GM12878 (cell line): ENCODE data around the gene WTAP. TPM values are rescaled to one million over a fixed set of nuclear protein-coding genes. Genes with fewer than 3 reads are reported as not detected.

ENCODE experiments used
- ATAC-seq: fragments of 200-7000 bp; cut with Tn5 transposase; 3 replicates; pipeline ENCODE4 v1.9.1; 2020; ENCODE audit warnings: mild to moderate bottlenecking, moderate library complexity
- BruUV-seq: library from RNA; stranded (reverse); fragments of 400-500 nt; replicated peaks from 2 replicates; lab custom pipeline; 2021; lab: Mats Ljungman, UMichigan
- CTCF ChIA-PET: fragments of 300-600 bp; sonication (Branson Sonifier 250); formaldehyde crosslinking; extraction: SDS; loops from one replicate; lab custom pipeline; 2021; ENCODE audit warnings: inconsistent platforms; lab: Yijun Ruan, JAX
- POLR2A ChIA-PET: fragments of 350-600 bp; formaldehyde crosslinking; extraction: SDS; loops from one replicate; lab custom pipeline; 2021; ENCODE audit warnings: inconsistent platforms; lab: Charles Lee
- RAD21 ChIA-PET: fragments of 300-600 bp; sonication (Branson Sonifier 250); formaldehyde crosslinking; loops from one replicate; lab custom pipeline; 2023; ENCODE audit warnings: antibody characterized with exemption; ENCODE audit not compliant: unreplicated experiment; lab: Charles Lee
- SMC1A ChIA-PET: fragments of 300-600 bp; sonication (Branson Sonifier 250); formaldehyde crosslinking; loops from one replicate; lab custom pipeline; 2023; ENCODE audit not compliant: unreplicated experiment, uncharacterized antibody; lab: Charles Lee
- DNase-seq: peaks from one replicate; pipeline ENCODE4 v3.0.0-alpha.2; 2011; ENCODE audit warnings: low read depth, low spot score
- FAIRE-seq: peaks from 3 replicates; lab custom pipeline; 2011; peaks lifted over from hg19 to GRCh38; lab: Jason Lieb, UNC
- H2AFZ ChIP-seq: 2 replicates; pipeline ENCODE4 v1.6.0; 2011; ENCODE audit warnings: low read depth, low read length, control low read depth; ENCODE audit not compliant: control insufficient read depth
- H3K27ac ChIP-seq: 2 replicates; pipeline ENCODE4 v1.5.1; 2011; ENCODE audit warnings: control low read depth; ENCODE audit not compliant: control insufficient read depth, insufficient read depth
- H3K27me3 ChIP-seq, 2 experiments: replicated peaks in 1 of 2; 2 replicates each; pipeline versions ENCODE4 v1.6.0 to v1.6.1; 2011; ENCODE audit warnings: low read length in 1 of 2; ENCODE audit not compliant: control insufficient read depth in 2 of 2, insufficient read depth in 2 of 2
- H3K36me3 ChIP-seq, 2 experiments: 2 replicates each; pipeline ENCODE4 v1.5.1; 2011; ENCODE audit warnings: low read length in 1 of 2; ENCODE audit not compliant: control insufficient read depth in 2 of 2, insufficient read depth in 2 of 2
- H3K4me1 ChIP-seq: 2 replicates; pipeline ENCODE4 v1.6.1; 2011; ENCODE audit warnings: mild to moderate bottlenecking, low read length, moderate library complexity, mixed read lengths; ENCODE audit not compliant: control insufficient read depth, insufficient read depth
- H3K4me2 ChIP-seq: 2 replicates; pipeline ENCODE4 v1.6.0; 2011; ENCODE audit warnings: control low read depth; ENCODE audit not compliant: control insufficient read depth, insufficient read depth
- H3K4me3 ChIP-seq: fragments of 200-600 bp; sonication (generic); 2 replicates; pipeline ENCODE4 v1.5.1; 2016
- H3K79me2 ChIP-seq: 2 replicates; pipeline ENCODE4 v1.6.0; 2011; ENCODE audit warnings: low read length; ENCODE audit not compliant: control insufficient read depth, insufficient read depth
- H3K9ac ChIP-seq: 2 replicates; pipeline ENCODE4 v1.8.0; 2011; ENCODE audit warnings: low read length, control low read depth, mixed read lengths; ENCODE audit not compliant: control insufficient read depth, insufficient read depth
- H3K9me3 ChIP-seq: replicated peaks from 3 replicates; pipeline ENCODE4 v1.5.1; 2011; ENCODE audit warnings: mild to moderate bottlenecking, low read length; ENCODE audit not compliant: control insufficient read depth, insufficient read depth
- H4K20me1 ChIP-seq: 2 replicates; pipeline ENCODE4 v1.6.0; 2011; ENCODE audit not compliant: control insufficient read depth, insufficient read depth
- BRCA1 ChIP-seq: IDR thresholded peaks from 2 replicates; pipeline ENCODE4 v1.6.1; 2011; ENCODE audit warnings: low read depth, low read length, improper control_type of control experiment
- ESRRA ChIP-seq: IDR thresholded peaks from 2 replicates; pipeline ENCODE4 v1.6.1; 2012; ENCODE audit warnings: mild to moderate bottlenecking, low read length, improper control_type of control experiment
- FOXK2 ChIP-seq: fragments of 450-650 bp; IDR thresholded peaks from 2 replicates; pipeline ENCODE4 v1.6.1; 2017; ENCODE audit warnings: mild to moderate bottlenecking, moderate library complexity
- IRF3 ChIP-seq: fragments of 450-650 bp; IDR thresholded peaks from 2 replicates; pipeline ENCODE4 v1.6.1; 2014; ENCODE audit warnings: mild to moderate bottlenecking
- IRF5 ChIP-seq: fragments of 450-650 bp; IDR thresholded peaks from 2 replicates; pipeline ENCODE4 v1.6.1; 2017; ENCODE audit warnings: borderline replicate concordance
- MYB ChIP-seq: fragments of 150-350 bp; IDR thresholded peaks from 2 replicates; pipeline ENCODE4 v1.6.1; 2014; ENCODE audit warnings: mild to moderate bottlenecking, low read depth, low read length, borderline replicate concordance
- POLR2AphosphoS2 ChIP-seq: IDR thresholded peaks from 2 replicates; pipeline ENCODE4 v1.6.1; 2011; ENCODE audit warnings: low read depth, mild to moderate bottlenecking, low read length, improper control_type of control experiment, moderate library complexity
- RBBP5 ChIP-seq: fragments of 200-600 bp; sonication (generic); conservative IDR thresholded peaks from 2 replicates; pipeline ENCODE4 v1.6.1; 2016
- RELA ChIP-seq: fragments of 450-650 bp; IDR thresholded peaks from 2 replicates; pipeline ENCODE4 v1.8.0; 2014; ENCODE audit warnings: borderline replicate concordance; ENCODE audit not compliant: partially characterized antibody
- RUNX3 ChIP-seq: IDR thresholded peaks from 2 replicates; pipeline ENCODE4 v1.6.1; 2012; ENCODE audit warnings: low read length, inconsistent platforms
- SREBF1 ChIP-seq: IDR thresholded peaks from 2 replicates; pipeline ENCODE4 v1.6.1; 2012; ENCODE audit warnings: mild to moderate bottlenecking, low read length
- ZBED1 ChIP-seq: IDR thresholded peaks from 2 replicates; pipeline ENCODE4 v1.6.1; 2016; ENCODE audit warnings: borderline replicate concordance
- WGBS: methylation state at CpG from one replicate; pipeline ENCODE4 v1.1.6; 2016; ENCODE audit warnings: low lambda C conversion rate; ENCODE audit not compliant: insufficient replicate concordance, insufficient coverage; ENCODE audit errors: missing lambda C conversion rate; 5-methylcytosine and 5-hydroxymethylcytosine counted together
- in situ Hi-C: fragments of 300-500 bp; cut with MboI; formaldehyde crosslinking; loops from 9 replicates; pipeline ENCODE4 v1.14.3; 2018; ENCODE audit warnings: mixed read lengths
- intact Hi-C: fragments of 100-400 bp; cut with micrococcal nuclease; formaldehyde crosslinking; loops from one replicate; pipeline ENCODE4 v1.14.2; 2022; ENCODE audit not compliant: unreplicated experiment
- polyA plus RNA-seq, 11 experiments: library from polyadenylated mRNA; depleted of rRNA in 4 of 11; unstranded in 6 of 11; stranded (reverse) in 5 of 11; fragments of >200 nt; fragmentation: Nextera tagmentation in 4 of 11; fragmentation: Illumina TruSeq in 1 of 11; extraction: Ambion mirVana in 4 of 11; extraction: Trizol in 1 of 11; gene quantifications; 1 replicate in 1 of 11; 2 replicates in 10 of 11; pipeline versions ENCODE4 v1.2.1 to v1.2.3, GENCODE V29; 2011 to 2016; ENCODE audit warnings: inconsistent platforms in 2 of 11, missing spikeins in 2 of 11, low read depth in 1 of 11
- total RNA-seq, 4 experiments: library from RNA; depleted of rRNA in 3 of 4; stranded (reverse); fragments of >200 nt in 3 of 4; fragmentation: Illumina TruSeq in 1 of 4; extraction: Trizol in 1 of 4; gene quantifications; 2 replicates each; pipeline versions ENCODE4 v1.2.1 to v1.2.3, GENCODE V29; 2013 to 2021

WTAP gene
- total and polyA plus RNA-seq, 10 of the 15 experiments (the other 5 are each of a cell fraction or from before 2014, with no cell fraction given): 38.7 to 132 (median 83.1) TPM

GRCh38 chr6:159686703-159687102, 40.6 kb upstream of the WTAP start:
- POLR2A ChIA-PET: interaction anchor here (0.6 to 1.1 kb wide), 2 partner anchors 276 to 768 kb away, joined by 3 to 5 read pairs; no protein-coding TSS in a partner anchor
- WGBS: 68% methylated on average over 3 of the region's 3 CpGs
- RAD21 ChIA-PET: no interaction called here
- DNase-seq (no peak), ATAC-seq (no peak), FAIRE-seq (no peak)
- H3K4me3 ChIP-seq: no peak overlapping the region
- no peaks in the 10 kb centered on the region for H4K20me1 ChIP-seq
- in situ Hi-C loops: no loop called here
- H3K79me2 ChIP-seq: peaks cover 9% of the 10 kb centered on the region
- no peak overlapping the region for H3K9ac ChIP-seq
- no peaks in the 10 kb centered on the region; the same call in 1 of the 2 replicates for H3K4me1 ChIP-seq
- no TSS peak for BruUV-seq
- H3K36me3 ChIP-seq: peaks cover 0 to 18% of the 10 kb centered on the region in 2 experiments; a peak in 2 of 4 replicates
- SMC1A ChIA-PET: no interaction called here
- H2AFZ ChIP-seq: no peak overlapping the region
- TF ChIP-seq MYB (no peak), POLR2AphosphoS2 (no peak), BRCA1 (no peak), ESRRA (no peak), SREBF1 (no peak), RBBP5 (no peak), IRF3 (no peak), FOXK2 (no peak), ZBED1 (no peak), RUNX3 (no peak), RELA (no peak), IRF5 (no peak)
- no peaks in the 10 kb centered on the region for H3K27me3 ChIP-seq
- no peak overlapping the region for H3K27ac ChIP-seq
- CTCF ChIA-PET: interaction anchor here (0.9 kb wide), 1 partner anchor 31 kb away, joined by 3 read pairs; no protein-coding TSS in a partner anchor
- no peak overlapping the region for H3K4me2 ChIP-seq
- intact Hi-C loops: no loop called here
- H3K9me3 ChIP-seq: no peaks in the 10 kb centered on the region
